GM19193 (cell line): ENCODE results near the gene MFSD11.

Experiments used
- POLR2A ChIP-seq: IDR thresholded peaks from 4 replicates; pipeline ENCODE4 v1.6.1; 2011; ENCODE audit not compliant: insufficient read depth, insufficient read length; ENCODE audit errors: extremely low read depth

MFSD11 gene

GRCh38 chr17:76720211-76720610, 17.7 kb upstream of the MFSD11 start:
- TF ChIP-seq POLR2A = no peak

GRCh38 chr17:76720941-76721340, 17.0 kb upstream of the MFSD11 start:
- TF ChIP-seq POLR2A = no peak

GRCh38 chr17:76721463-76721862, 16.5 kb upstream of the MFSD11 start:
- no peak for TF ChIP-seq POLR2A

GRCh38 chr17:76722279-76722678, 15.6 kb upstream of the MFSD11 start:
- no peak for TF ChIP-seq POLR2A

DNA sequence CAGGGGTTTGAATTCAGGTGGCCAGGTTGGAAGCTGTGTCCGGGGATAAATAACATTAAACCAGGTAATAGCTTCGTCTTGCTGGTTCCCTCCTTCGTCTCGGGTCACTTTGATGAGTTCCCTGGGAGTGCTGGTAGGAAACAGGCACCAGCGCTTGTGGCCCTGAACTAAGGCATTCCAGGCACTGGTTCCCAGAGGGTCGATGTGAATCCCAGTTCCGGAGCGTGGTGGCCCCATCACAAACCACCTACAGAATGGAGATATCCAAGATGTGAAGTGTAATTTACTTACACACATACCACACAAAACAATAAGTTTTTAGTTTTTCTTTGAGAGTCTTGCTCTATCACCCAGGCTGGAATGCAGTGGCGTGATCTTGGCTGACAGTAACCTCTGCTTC, 14.1 kb upstream of the MFSD11 start:
- no peak for TF ChIP-seq POLR2A

- no peak for TF ChIP-seq POLR2A
Observed at GRCh38 chr17:76725580-76726230, 12.2 kb upstream of the MFSD11 start.

DNA sequence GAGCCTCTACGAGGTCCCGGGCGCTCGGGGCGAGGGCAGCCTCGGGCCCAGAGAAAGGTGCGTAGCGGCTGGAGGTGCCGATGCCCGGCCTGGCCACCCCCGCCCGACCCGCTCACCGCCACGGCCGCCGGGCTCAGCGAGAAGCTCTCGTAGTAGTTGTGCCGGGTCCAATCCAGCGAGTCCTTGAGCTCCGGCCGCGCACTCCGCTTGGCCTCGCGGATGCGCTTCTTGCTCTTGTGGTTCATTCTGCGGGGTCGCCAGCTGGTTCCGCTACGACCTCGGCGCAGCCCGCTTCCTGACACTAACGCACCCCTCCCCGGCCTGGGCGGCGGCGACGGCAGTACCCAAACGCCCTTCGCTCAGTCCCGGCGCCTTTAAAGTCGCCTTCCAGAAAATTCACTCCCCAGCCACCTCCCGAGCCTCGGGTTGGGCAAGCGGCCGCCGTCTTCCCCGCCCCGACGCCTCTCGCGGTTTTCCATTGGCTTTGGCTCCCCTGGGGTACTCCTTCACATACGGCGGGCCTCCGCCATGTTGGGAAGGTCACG, 11.6 kb upstream of the MFSD11 start, which contains the start of gene JMJD6:
Gene JMJD6 (minus strand): TSS at position 376 of the 545 bp plus-strand sequence. CDS start 131 bp downstream, at position 245.
- peak; percentile 63 for TF ChIP-seq POLR2A

DNA sequence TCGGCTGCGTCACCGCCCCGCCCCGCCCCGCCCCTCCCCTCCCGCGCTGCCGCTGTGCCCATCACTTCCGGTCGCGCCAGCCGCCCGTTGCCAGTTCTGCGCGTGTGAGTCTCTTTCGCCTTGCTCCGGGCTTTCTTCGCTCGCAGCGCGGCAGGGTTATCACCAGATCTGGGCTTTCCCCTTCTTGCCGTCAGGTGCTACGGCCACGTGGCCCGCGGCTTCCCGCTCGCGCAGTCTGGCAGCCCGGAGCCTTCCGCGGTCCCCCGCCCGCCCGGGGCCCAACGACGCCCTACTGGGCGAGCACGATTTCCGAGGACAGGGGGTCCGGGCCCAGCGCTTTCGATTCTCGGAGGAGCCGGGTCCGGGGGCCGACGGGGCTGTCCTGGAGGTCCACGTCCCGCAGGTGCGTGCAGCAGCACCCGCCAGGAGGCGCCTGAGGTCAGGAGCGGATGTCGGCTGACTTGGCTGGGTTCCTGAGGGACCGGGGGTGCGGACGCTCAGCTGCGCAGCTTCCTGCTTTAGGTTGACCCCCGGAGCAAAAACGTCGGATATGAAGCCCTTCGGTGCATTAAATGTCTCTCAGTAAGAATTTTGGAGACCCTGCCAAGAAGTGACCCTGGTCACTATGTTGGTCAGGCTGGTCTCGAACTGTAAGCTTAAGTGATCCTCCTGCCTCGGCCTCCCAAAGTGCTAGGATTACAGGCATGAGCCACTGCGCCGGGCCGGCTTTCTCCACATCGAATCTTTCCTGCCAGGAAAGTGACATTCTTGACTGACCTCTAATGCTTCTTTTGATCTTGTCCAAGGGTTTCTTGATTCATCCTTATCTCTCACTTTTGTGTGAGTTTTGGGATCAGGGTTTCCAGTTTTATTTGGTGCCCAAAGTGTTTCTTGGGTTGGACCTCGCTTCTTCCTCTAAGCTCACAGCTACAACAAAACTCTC, 10.9 kb upstream of the MFSD11 start, which contains the start of gene METTL23:
Gene METTL23 (plus strand): TSS at position 64 of the 943 bp plus-strand sequence. CDS start 2,872 bp downstream, outside the sequence.
- TF ChIP-seq POLR2A = peak; percentile 87

DNA sequence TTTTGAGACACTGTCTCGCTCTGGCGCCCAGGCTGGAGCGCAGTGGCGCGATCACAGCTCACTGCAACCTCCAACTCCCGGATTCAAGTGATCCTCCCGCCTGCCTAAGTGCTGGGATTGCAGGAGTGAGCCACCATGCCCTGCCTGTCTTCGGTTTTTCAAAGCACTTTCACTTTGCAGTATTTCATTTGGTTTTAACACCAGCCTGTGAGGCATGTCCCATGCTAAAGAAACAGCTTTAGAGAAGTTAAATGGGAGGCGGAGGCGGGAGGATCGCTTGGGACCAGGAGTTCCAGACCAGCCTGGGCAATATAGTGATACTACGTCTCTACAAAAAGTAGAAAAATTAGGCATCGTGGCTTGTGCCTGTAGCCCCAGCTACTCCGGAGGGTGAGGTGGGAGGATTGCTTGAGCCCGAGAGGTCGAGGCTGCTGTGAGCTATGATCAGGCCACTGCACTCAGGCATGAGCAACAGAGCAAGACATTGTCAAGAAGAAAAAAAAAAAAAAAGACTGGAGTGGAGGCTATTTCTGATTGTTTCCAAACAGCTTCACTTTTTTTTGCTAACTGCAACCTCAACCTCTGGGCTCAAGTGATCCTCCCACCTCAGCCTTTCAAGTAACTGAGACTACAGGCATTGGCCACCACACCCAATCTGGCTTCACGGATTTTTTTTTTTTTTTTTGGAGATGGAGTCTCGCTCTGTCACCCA, 10.0 kb upstream of the MFSD11 start:
- peak; percentile 33 for TF ChIP-seq POLR2A

- TF ChIP-seq POLR2A = peak; percentile 18
Observed at GRCh38 chr17:76731800-76732733, 5.9 kb upstream of the MFSD11 start.

- TF ChIP-seq POLR2A = peak; percentile 30
Observed at GRCh38 chr17:76732734-76733617, 4.9 kb upstream of the MFSD11 start.

DNA sequence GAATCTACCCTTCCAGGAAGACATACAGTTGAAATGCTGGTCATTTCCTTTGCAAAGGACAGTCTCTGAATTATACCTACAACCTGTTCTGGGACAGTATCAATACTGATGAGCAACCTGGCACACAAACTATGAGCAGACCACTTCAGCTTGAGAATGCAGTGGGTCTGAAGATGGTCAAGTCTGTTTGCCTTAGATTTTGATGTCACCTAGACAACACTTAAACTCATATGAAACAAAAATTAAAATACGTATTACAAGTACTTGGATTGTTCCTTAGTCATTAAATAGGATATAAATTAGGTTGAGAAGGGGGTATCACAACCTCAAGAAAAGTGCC, 4.3 kb upstream of the MFSD11 start:
- TF ChIP-seq POLR2A = no peak
